ENCODE results near the gene FKBP2. TPM values are rescaled to one million over a fixed set of nuclear protein-coding genes. Genes with fewer than 3 reads are reported as not detected.
A peak's percentile ranks its signal among the peaks of the same experiment; 100 is the strongest.

FKBP2 gene
- total RNA-seq, 1 donor: 34.3 TPM

- no peak for TF ChIP-seq CTCF (IDR thresholded peaks at IDR 0.05; ENCODE audit: insufficient read depth, low read length)
- DNase-seq (ENCODE audit: low read depth): no peak
- no peak overlapping the region for H3K4me3 ChIP-seq (ENCODE audit: low read depth, low read length)
These were observed 37.3 kb upstream of the FKBP2 start for GRCh38 chr11:64203421-64204079.

- no peak for DNase-seq (ENCODE audit: low read depth)
- H3K4me3 ChIP-seq (ENCODE audit: low read depth, low read length): no peak overlapping the region
- TF ChIP-seq CTCF (IDR thresholded peaks at IDR 0.05; ENCODE audit: insufficient read depth, low read length): no peak
These were observed 36.8 kb upstream of the FKBP2 start for GRCh38 chr11:64204080-64204440.

- peak; percentile 98 for DNase-seq (ENCODE audit: low read depth)
- TF ChIP-seq CTCF (IDR thresholded peaks at IDR 0.05; ENCODE audit: insufficient read depth, low read length): peak; percentile 62
- no peak overlapping the region for H3K4me3 ChIP-seq (ENCODE audit: low read depth, low read length)
These were observed 36.4 kb upstream of the FKBP2 start for GRCh38 chr11:64204464-64204989.

- no peak within 1 kb of the TSS for H3K4me3 ChIP-seq (ENCODE audit: low read depth, low read length)
- TF ChIP-seq CTCF (IDR thresholded peaks at IDR 0.05; ENCODE audit: insufficient read depth, low read length): no peak
- no peak for DNase-seq (ENCODE audit: low read depth)
These were observed 34.2 kb upstream of the FKBP2 start, which contains the start of gene FERMT3 for GRCh38 chr11:64206457-64207255. FERMT3 (plus strand) TSS chr11:64206721; CDS start chr11:64207365, 644 bp downstream.

GRCh38 chr11:64207256-64208085 lies 33.4 kb upstream of the FKBP2 start:
- no peak for TF ChIP-seq CTCF (IDR thresholded peaks at IDR 0.05; ENCODE audit: insufficient read depth, low read length)
- peak; percentile 74 for DNase-seq (ENCODE audit: low read depth)
- peak overlapping the region; percentile 31 for H3K4me3 ChIP-seq (ENCODE audit: low read depth, low read length)

- TF ChIP-seq CTCF (IDR thresholded peaks at IDR 0.05; ENCODE audit: insufficient read depth, low read length): no peak
- peak overlapping the region; percentile 13 for H3K4me3 ChIP-seq (ENCODE audit: low read depth, low read length)
These were observed 32.7 kb upstream of the FKBP2 start for GRCh38 chr11:64208086-64208795.

More at GRCh38 chr11:64208086-64208795, 32.7 kb upstream of the FKBP2 start:
- DNase-seq (ENCODE audit: low read depth): no peak
